Parathyroid adenoma (tissue), 2 donors: Measurements from ENCODE around the gene PPOX.

Experiments
- H2AFZ ChIP-seq: fragments of 300-600 bp; sonication (generic); one replicate; pipeline ENCODE4 v1.7.0; 2017; ENCODE audit warnings: antibody characterized with exemption, mild to moderate bottlenecking
- H3K27ac ChIP-seq: fragments of 300-600 bp; sonication (generic); one replicate; pipeline ENCODE4 v1.7.0; 2017
- H3K27me3 ChIP-seq: fragments of 300-600 bp; sonication (generic); one replicate; pipeline ENCODE4 v1.7.0; 2017; ENCODE audit warnings: low read length; ENCODE audit not compliant: control insufficient read depth, insufficient read depth
- H3K36me3 ChIP-seq: fragments of 300-600 bp; sonication (generic); one replicate; pipeline ENCODE4 v1.7.0; 2017; ENCODE audit warnings: low read length; ENCODE audit not compliant: control insufficient read depth, insufficient read depth
- H3K4me1 ChIP-seq: fragments of 300-600 bp; sonication (generic); one replicate; pipeline ENCODE4 v1.7.0; 2017; ENCODE audit warnings: control low read depth
- H3K4me2 ChIP-seq: fragments of 300-600 bp; sonication (generic); one replicate; pipeline ENCODE4 v1.7.0; 2017; ENCODE audit warnings: low read length
- H3K4me3 ChIP-seq: fragments of 300-600 bp; sonication (generic); one replicate; pipeline ENCODE4 v1.7.0; 2017; ENCODE audit warnings: low read depth, low read length
- H3K79me2 ChIP-seq: fragments of 300-600 bp; sonication (generic); one replicate; pipeline ENCODE4 v1.7.0; 2017; ENCODE audit warnings: control low read depth
- H3K9ac ChIP-seq: fragments of 300-600 bp; sonication (generic); one replicate; pipeline ENCODE4 v1.7.0; 2017; ENCODE audit warnings: mild to moderate bottlenecking
- H3K9me3 ChIP-seq: fragments of 300-600 bp; sonication (generic); one replicate; pipeline ENCODE4 v1.7.0; 2017; ENCODE audit warnings: low read length; ENCODE audit not compliant: control insufficient read depth
- TF ChIP-seq, protein P1 (sequence below): fragments of 300-600 bp; sonication (generic); IDR thresholded peaks from one replicate; pipeline ENCODE4 v1.7.0; 2017; ENCODE audit warnings: antibody characterized with exemption, mild to moderate bottlenecking
- donor health status: primary hyperparathyroidism.

PPOX gene

GRCh38 chr1:161171191-161171590 is 5.0 kb downstream of the PPOX start:
- no peaks in the 10 kb centered on the region for H3K9me3 ChIP-seq
- H2AFZ ChIP-seq: no peak overlapping the region
- no peaks in the 10 kb centered on the region for H3K36me3 ChIP-seq
- H3K4me1 ChIP-seq: no peaks in the 10 kb centered on the region
- H3K27ac ChIP-seq: no peak overlapping the region
- no peaks in the 10 kb centered on the region for H3K79me2 ChIP-seq
- no peak overlapping the region for H3K4me2 ChIP-seq
- H3K9ac ChIP-seq: no peak overlapping the region
- TF ChIP-seq, protein P1, sequence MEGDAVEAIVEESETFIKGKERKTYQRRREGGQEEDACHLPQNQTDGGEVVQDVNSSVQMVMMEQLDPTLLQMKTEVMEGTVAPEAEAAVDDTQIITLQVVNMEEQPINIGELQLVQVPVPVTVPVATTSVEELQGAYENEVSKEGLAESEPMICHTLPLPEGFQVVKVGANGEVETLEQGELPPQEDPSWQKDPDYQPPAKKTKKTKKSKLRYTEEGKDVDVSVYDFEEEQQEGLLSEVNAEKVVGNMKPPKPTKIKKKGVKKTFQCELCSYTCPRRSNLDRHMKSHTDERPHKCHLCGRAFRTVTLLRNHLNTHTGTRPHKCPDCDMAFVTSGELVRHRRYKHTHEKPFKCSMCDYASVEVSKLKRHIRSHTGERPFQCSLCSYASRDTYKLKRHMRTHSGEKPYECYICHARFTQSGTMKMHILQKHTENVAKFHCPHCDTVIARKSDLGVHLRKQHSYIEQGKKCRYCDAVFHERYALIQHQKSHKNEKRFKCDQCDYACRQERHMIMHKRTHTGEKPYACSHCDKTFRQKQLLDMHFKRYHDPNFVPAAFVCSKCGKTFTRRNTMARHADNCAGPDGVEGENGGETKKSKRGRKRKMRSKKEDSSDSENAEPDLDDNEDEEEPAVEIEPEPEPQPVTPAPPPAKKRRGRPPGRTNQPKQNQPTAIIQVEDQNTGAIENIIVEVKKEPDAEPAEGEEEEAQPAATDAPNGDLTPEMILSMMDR: no peak
- H3K4me3 ChIP-seq: no peak overlapping the region
- no peaks in the 10 kb centered on the region for H3K27me3 ChIP-seq

GRCh38 chr1:161171696-161172095 is 5.5 kb downstream of the PPOX start:
- no peak overlapping the region for H3K27ac ChIP-seq
- no peak overlapping the region for H3K4me3 ChIP-seq
- no peaks in the 10 kb centered on the region for H3K36me3 ChIP-seq

GRCh38 chr1:161172349-161172748 is 6.1 kb downstream of the PPOX start:
- no peak overlapping the region for H3K4me2 ChIP-seq
- no peak overlapping the region for H3K9ac ChIP-seq
- H3K36me3 ChIP-seq: no peaks in the 10 kb centered on the region
- H3K4me1 ChIP-seq: no peaks in the 10 kb centered on the region
- H3K27me3 ChIP-seq: no peaks in the 10 kb centered on the region
- H3K79me2 ChIP-seq: no peaks in the 10 kb centered on the region
- no peak overlapping the region for H3K4me3 ChIP-seq
- H2AFZ ChIP-seq: no peak overlapping the region
- peak overlapping the region; percentile 32 for H3K27ac ChIP-seq
- TF ChIP-seq, protein P1: no peak
- H3K9me3 ChIP-seq: no peaks in the 10 kb centered on the region

More at GRCh38 chr1:161171696-161172095, 5.5 kb downstream of the PPOX start:
- Histone ChIP-seq H3K79me2 (no peaks in the 10 kb centered on the region), H3K4me1 (no peaks in the 10 kb centered on the region), H3K9ac (no peak overlapping the region), H3K9me3 (no peaks in the 10 kb centered on the region), H3K4me2 (no peak overlapping the region), H2AFZ (no peak overlapping the region), H3K27me3 (no peaks in the 10 kb centered on the region)
- TF ChIP-seq, protein P1: no peak

- TF ChIP-seq, protein P1: no peak
- H3K4me2 ChIP-seq: no peak overlapping the region
- H3K9ac ChIP-seq: no peak overlapping the region
- no peaks in the 10 kb centered on the region for H3K9me3 ChIP-seq
- H3K27ac ChIP-seq: peak overlapping the region; percentile 44
- H3K79me2 ChIP-seq: peaks cover 2% of the 10 kb centered on the region
- H3K4me3 ChIP-seq: no peak overlapping the region
- H2AFZ ChIP-seq: no peak overlapping the region
- no peaks in the 10 kb centered on the region for H3K27me3 ChIP-seq
- H3K4me1 ChIP-seq: no peaks in the 10 kb centered on the region
- H3K36me3 ChIP-seq: no peaks in the 10 kb centered on the region
These were observed 6.7 kb downstream of the PPOX start for GRCh38 chr1:161172776-161173376.

- H3K27ac ChIP-seq: no peak overlapping the region
- H3K9ac ChIP-seq: no peak overlapping the region
- no peak overlapping the region for H2AFZ ChIP-seq
- no peak overlapping the region for H3K4me2 ChIP-seq
- peaks cover 3% of the 10 kb centered on the region for H3K4me1 ChIP-seq
- H3K36me3 ChIP-seq: no peaks in the 10 kb centered on the region
- no peaks in the 10 kb centered on the region for H3K9me3 ChIP-seq
- H3K27me3 ChIP-seq: no peaks in the 10 kb centered on the region
- H3K4me3 ChIP-seq: no peak overlapping the region
- TF ChIP-seq, protein P1: no peak
- peaks cover 4% of the 10 kb centered on the region for H3K79me2 ChIP-seq
These were observed 7.5 kb downstream of the PPOX start for GRCh38 chr1:161173711-161174110.
